Osteoblast (primary cell): ENCODE measurements around the gene ACSL6. TPM values are rescaled to one million over a fixed set of nuclear protein-coding genes. Genes with fewer than 3 reads are reported as not detected.

ENCODE experiments used
- DNase-seq: peaks from one replicate; pipeline ENCODE4 v3.0.0; 2011; ENCODE audit warnings: low spot score, mixed read lengths; ENCODE audit not compliant: insufficient read length; ENCODE audit errors: missing footprints
- H2AFZ ChIP-seq: 2 replicates; pipeline ENCODE4 v1.6.0; 2011; ENCODE audit warnings: mild to moderate bottlenecking, low read length
- H3K27ac ChIP-seq: 2 replicates; pipeline ENCODE4 v1.5.1; 2011; ENCODE audit warnings: mild to moderate bottlenecking, low read depth, low read length, moderate library complexity
- H3K27me3 ChIP-seq: 2 replicates; pipeline ENCODE4 v1.6.0; 2012; ENCODE audit warnings: mild to moderate bottlenecking, control low read depth, inconsistent platforms, low read length, moderate library complexity; ENCODE audit not compliant: insufficient read depth
- H3K36me3 ChIP-seq: 2 replicates; pipeline ENCODE4 v1.5.1; 2011; ENCODE audit warnings: mild to moderate bottlenecking, low read length, control low read depth, moderate library complexity; ENCODE audit not compliant: insufficient read depth
- H3K4me1 ChIP-seq: 2 replicates; pipeline ENCODE4 v1.5.1; 2011; ENCODE audit warnings: mild to moderate bottlenecking, low read length, control low read depth, moderate library complexity; ENCODE audit not compliant: insufficient read depth
- H3K4me2 ChIP-seq: 2 replicates; pipeline ENCODE4 v1.6.0; 2011; ENCODE audit warnings: mild to moderate bottlenecking, low read length; ENCODE audit not compliant: insufficient read depth
- H3K4me3 ChIP-seq: fragments of 200-600 bp; sonication (generic); 3 replicates; pipeline ENCODE4 v1.5.1; 2012; ENCODE audit warnings: mild to moderate bottlenecking, low read length, inconsistent platforms; ENCODE audit not compliant: insufficient read depth
- H3K79me2 ChIP-seq: 2 replicates; pipeline ENCODE4 v1.6.0; 2012; ENCODE audit warnings: mild to moderate bottlenecking, low read length, control low read depth, inconsistent platforms; ENCODE audit not compliant: insufficient read depth
- H3K9me3 ChIP-seq: 2 replicates; pipeline ENCODE4 v1.5.1; 2011; ENCODE audit warnings: low read depth, low read length, control low read depth
- H4K20me1 ChIP-seq: 2 replicates; pipeline ENCODE4 v1.6.0; 2012; ENCODE audit warnings: mild to moderate bottlenecking, low read length, control low read depth; ENCODE audit not compliant: insufficient read depth
- total RNA-seq: library from RNA; depleted of rRNA; stranded (reverse); fragments of >200 nt; gene quantifications from 2 replicates; pipeline ENCODE4 v1.2.3, GENCODE V29; 2012
- TF ChIP-seq, protein P1 (sequence below): IDR thresholded peaks from 2 replicates; pipeline ENCODE4 v1.5.1; 2011; ENCODE audit warnings: mild to moderate bottlenecking, low read depth, low read length, moderate library complexity; ENCODE audit errors: extremely low read depth

ACSL6 gene
- total RNA-seq, 1 donor, result not detected

DNA sequence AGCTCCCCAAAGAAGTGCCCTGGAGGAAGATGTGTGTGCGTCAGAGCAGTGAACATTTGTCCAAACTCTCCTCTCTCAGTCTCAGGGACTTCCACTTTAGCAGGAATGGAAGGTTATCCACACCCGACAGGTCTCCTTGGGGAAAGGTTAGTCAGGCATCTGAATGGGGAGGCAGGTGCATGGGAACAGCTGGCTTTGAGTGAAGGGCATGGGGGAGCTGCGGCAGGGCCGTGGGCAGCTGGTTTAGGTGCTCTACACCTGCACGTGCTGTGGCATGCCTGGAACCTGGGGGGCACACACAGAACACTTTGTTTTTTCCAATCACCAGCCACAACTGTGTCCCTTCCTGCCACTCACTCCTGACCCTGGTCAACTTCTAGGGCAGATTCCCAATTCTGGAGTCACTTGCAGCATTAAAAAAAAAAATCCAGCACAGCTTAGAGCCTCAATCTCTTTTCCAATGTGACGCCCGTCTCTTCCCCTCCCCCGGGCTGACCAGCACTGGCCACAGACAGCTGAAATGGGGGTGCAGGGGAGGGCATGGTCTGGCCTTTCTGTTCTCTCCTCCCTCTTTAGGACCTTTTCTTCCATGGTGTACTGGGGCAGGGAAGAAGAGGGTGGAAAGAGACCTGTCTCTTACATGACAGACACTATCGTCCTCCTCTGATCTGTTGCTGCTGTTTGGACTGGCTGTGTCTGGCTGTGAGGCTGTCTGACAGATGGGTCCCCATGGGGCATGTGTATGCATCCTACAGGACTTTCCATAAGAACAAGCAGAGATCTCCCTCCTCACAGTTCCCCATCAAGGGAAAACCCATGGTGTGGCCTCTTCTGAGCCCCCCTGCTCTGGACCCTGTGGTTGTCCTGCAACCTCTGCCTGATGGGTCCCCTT is 39.4 kb upstream of the ACSL6 start:
- Histone ChIP-seq H3K4me1 (no peaks in the 10 kb centered on the region), H2AFZ (no peak overlapping the region), H3K36me3 (no peaks in the 10 kb centered on the region), H4K20me1 (no peaks in the 10 kb centered on the region), H3K27me3 (peaks cover 6% of the 10 kb centered on the region), H3K9me3 (no peaks in the 10 kb centered on the region), H3K4me2 (no peak overlapping the region), H3K79me2 (no peaks in the 10 kb centered on the region), H3K27ac (no peak overlapping the region), H3K4me3 (no peak overlapping the region)
- TF ChIP-seq, protein P1, sequence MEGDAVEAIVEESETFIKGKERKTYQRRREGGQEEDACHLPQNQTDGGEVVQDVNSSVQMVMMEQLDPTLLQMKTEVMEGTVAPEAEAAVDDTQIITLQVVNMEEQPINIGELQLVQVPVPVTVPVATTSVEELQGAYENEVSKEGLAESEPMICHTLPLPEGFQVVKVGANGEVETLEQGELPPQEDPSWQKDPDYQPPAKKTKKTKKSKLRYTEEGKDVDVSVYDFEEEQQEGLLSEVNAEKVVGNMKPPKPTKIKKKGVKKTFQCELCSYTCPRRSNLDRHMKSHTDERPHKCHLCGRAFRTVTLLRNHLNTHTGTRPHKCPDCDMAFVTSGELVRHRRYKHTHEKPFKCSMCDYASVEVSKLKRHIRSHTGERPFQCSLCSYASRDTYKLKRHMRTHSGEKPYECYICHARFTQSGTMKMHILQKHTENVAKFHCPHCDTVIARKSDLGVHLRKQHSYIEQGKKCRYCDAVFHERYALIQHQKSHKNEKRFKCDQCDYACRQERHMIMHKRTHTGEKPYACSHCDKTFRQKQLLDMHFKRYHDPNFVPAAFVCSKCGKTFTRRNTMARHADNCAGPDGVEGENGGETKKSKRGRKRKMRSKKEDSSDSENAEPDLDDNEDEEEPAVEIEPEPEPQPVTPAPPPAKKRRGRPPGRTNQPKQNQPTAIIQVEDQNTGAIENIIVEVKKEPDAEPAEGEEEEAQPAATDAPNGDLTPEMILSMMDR, result no peak
- no peak for DNase-seq

DNA sequence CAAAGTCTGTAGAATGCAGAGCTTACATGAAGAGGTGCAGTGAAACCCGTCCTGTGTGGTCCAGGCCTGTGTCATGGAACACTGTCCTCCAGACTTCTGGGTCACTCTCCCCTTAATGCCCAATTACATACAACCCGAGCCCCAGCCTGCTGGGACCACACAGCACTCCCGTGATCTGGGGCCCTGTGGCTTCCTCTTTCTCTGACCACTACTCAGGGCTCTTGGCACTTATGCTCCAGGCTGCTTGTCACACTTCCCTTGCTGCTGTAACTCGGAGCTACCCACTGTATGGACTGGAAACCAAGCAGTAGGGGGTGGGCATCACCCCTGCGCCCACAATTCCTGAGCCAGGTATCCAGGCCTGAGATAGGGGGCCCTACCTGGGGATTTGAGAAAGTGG is 38.7 kb upstream of the ACSL6 start:
- Histone ChIP-seq H3K27ac (no peak overlapping the region), H3K4me3 (no peak overlapping the region), H3K4me2 (no peak overlapping the region), H3K27me3 (peaks cover 6% of the 10 kb centered on the region), H4K20me1 (no peaks in the 10 kb centered on the region), H2AFZ (no peak overlapping the region), H3K36me3 (no peaks in the 10 kb centered on the region), H3K9me3 (no peaks in the 10 kb centered on the region), H3K4me1 (no peaks in the 10 kb centered on the region), H3K79me2 (no peaks in the 10 kb centered on the region)
- TF ChIP-seq, protein P1, result no peak
- DNase-seq, result no peak

DNA sequence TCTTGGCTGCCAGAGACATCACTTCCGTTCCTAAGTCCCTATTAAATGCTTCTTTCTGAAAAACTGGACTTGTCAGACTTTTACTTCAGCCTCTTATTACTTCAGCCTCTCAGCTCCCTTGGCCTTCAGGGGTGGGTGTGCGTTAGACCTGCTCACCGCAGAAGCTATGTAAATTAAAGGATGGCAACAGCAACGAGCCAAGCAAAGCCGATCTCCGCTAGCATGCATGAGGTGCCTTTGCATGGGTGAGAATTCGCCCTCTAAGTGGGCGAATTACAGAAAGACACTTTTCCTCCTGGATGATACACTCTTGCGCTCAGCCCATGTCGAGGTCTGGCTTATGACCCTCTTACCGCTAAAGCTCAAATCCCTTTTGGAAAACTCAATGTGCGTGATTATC is 38.1 kb upstream of the ACSL6 start:
- Histone ChIP-seq H4K20me1 (no peaks in the 10 kb centered on the region), H3K27ac (no peak overlapping the region), H3K9me3 (no peaks in the 10 kb centered on the region), H3K79me2 (no peaks in the 10 kb centered on the region), H3K27me3 (peaks cover 6% of the 10 kb centered on the region), H3K4me2 (no peak overlapping the region), H3K4me1 (no peaks in the 10 kb centered on the region), H2AFZ (no peak overlapping the region), H3K36me3 (no peaks in the 10 kb centered on the region), H3K4me3 (no peak overlapping the region)
- TF ChIP-seq, protein P1, result no peak
- no peak for DNase-seq

DNA sequence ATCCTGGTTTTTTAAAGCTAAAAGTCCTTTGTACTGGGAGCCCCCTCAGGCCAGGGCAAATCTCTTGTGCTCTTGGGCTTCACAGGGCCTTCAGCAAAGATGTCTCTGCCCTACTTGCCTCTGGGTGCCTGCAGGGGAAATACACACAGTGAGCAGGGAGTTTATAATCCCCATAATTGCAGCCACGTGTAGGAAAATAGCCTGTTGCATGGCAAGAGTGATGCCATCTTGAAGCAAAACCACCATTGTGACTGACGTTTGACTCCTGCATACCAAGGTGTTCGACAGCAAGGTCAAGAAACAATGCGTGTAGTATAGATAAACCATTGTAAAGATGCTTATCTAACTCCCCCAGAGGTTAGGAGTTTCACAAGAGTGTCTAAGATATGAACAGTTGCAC is 37.6 kb upstream of the ACSL6 start:
- no peaks in the 10 kb centered on the region for H3K9me3 ChIP-seq
- H3K36me3 ChIP-seq, result no peaks in the 10 kb centered on the region
- H3K4me1 ChIP-seq, result no peaks in the 10 kb centered on the region
- H2AFZ ChIP-seq, result no peak overlapping the region
- TF ChIP-seq, protein P1, result no peak
- no peak overlapping the region for H3K27ac ChIP-seq
- no peaks in the 10 kb centered on the region for H3K79me2 ChIP-seq
- H3K4me3 ChIP-seq, result no peak overlapping the region
- no peak for DNase-seq
- no peak overlapping the region for H3K4me2 ChIP-seq
- H4K20me1 ChIP-seq, result no peaks in the 10 kb centered on the region
- H3K27me3 ChIP-seq, result peaks cover 6% of the 10 kb centered on the region
